Measurements from ENCODE around the gene TST.

The TST gene

DNA sequence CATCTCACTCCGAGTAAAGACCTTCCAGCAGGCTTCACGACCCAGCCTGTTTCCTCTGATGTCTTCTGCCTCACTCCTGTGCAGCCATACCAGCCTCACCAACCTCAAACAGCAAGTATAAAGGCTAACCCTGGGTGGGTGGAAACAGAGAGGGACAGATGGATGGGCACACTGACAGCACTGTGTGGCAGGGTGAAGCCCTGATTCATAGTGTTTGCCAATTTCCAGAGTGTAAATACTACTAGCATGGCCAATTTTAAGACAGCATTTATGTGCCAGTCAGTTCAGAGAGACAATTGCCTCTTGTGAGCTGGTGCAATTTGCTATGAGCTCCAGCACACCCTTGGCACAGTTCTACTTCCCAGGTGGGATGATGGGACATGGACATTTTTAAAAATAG lies 21.5 kb downstream of the TST start:
- no peak for TF ChIP-seq FOXP2 (optimal IDR thresholded peaks at IDR 0.05; ENCODE audit: borderline replicate concordance, extremely low read depth, extremely low read length, insufficient read depth)
- TF ChIP-seq, protein P1, sequence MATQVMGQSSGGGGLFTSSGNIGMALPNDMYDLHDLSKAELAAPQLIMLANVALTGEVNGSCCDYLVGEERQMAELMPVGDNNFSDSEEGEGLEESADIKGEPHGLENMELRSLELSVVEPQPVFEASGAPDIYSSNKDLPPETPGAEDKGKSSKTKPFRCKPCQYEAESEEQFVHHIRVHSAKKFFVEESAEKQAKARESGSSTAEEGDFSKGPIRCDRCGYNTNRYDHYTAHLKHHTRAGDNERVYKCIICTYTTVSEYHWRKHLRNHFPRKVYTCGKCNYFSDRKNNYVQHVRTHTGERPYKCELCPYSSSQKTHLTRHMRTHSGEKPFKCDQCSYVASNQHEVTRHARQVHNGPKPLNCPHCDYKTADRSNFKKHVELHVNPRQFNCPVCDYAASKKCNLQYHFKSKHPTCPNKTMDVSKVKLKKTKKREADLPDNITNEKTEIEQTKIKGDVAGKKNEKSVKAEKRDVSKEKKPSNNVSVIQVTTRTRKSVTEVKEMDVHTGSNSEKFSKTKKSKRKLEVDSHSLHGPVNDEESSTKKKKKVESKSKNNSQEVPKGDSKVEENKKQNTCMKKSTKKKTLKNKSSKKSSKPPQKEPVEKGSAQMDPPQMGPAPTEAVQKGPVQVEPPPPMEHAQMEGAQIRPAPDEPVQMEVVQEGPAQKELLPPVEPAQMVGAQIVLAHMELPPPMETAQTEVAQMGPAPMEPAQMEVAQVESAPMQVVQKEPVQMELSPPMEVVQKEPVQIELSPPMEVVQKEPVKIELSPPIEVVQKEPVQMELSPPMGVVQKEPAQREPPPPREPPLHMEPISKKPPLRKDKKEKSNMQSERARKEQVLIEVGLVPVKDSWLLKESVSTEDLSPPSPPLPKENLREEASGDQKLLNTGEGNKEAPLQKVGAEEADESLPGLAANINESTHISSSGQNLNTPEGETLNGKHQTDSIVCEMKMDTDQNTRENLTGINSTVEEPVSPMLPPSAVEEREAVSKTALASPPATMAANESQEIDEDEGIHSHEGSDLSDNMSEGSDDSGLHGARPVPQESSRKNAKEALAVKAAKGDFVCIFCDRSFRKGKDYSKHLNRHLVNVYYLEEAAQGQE (IDR thresholded peaks at IDR 0.05; ENCODE audit: insufficient read depth in 1 of 2, low read depth in 2 of 2, low read length in 2 of 2): no peak
- TF ChIP-seq TAF1 (IDR thresholded peaks at IDR 0.05; ENCODE audit: borderline replicate concordance, insufficient read depth, low read length): no peak
- no peak for TF ChIP-seq POLR2AphosphoS5 (IDR thresholded peaks at IDR 0.05; ENCODE audit: low read depth, low read length)
- TF ChIP-seq SIN3A (IDR thresholded peaks at IDR 0.05; ENCODE audit: borderline replicate concordance, insufficient read depth, low read length): no peak

DNA sequence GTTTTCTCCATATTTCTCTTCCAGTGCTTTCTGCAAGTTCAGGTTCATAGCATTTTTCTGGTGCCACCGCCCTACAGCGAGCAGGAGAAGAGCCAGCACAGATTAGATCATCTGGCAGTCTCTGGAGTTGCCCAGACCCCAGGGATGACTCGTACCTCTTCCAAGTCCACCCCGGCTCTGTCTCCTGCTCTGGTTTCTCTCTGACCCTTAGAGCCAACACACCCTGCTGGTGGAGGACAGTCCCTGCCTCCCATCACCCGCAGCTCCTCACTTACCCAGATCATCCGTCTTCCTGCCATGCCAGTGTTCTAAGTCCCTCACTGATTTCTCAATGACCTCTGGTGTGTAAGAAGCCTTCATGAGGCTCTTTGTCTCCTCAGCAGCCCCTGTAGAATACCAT lies 28.0 kb downstream of the TST start:
- no peak for TF ChIP-seq POLR2AphosphoS5 (IDR thresholded peaks at IDR 0.05; ENCODE audit: low read depth, low read length)

DNA sequence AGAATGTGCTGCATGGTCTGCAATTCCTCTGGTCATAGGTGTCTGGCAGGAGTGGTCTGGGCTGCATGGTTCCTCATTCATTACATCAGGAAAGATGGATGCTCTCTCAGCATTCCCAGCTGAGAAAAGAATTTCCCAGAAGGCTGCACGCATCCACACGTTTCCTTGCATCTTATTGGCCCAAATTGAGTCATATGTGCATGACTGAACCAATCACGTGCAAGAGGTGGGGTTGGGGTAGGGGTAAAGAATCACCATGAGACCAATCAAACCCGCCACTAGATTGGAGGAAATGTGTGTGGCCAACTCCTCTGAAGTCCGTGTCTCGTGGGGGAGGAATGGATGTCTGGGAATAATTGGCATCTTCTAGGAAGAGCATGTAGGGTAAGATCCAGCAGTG lies 28.8 kb downstream of the TST start:
- TF ChIP-seq TAF1 (IDR thresholded peaks at IDR 0.05; ENCODE audit: borderline replicate concordance, insufficient read depth, low read length) (no peak), SIN3A (IDR thresholded peaks at IDR 0.05; ENCODE audit: borderline replicate concordance, insufficient read depth, low read length) (no peak), POLR2AphosphoS5 (IDR thresholded peaks at IDR 0.05; ENCODE audit: low read depth, low read length) (no peak), FOXP2 (optimal IDR thresholded peaks at IDR 0.05; ENCODE audit: borderline replicate concordance, extremely low read depth, extremely low read length, insufficient read depth) (no peak)
- TF ChIP-seq, protein P1 (IDR thresholded peaks at IDR 0.05; ENCODE audit: insufficient read depth in 1 of 2, low read depth in 2 of 2, low read length in 2 of 2): no peak

DNA sequence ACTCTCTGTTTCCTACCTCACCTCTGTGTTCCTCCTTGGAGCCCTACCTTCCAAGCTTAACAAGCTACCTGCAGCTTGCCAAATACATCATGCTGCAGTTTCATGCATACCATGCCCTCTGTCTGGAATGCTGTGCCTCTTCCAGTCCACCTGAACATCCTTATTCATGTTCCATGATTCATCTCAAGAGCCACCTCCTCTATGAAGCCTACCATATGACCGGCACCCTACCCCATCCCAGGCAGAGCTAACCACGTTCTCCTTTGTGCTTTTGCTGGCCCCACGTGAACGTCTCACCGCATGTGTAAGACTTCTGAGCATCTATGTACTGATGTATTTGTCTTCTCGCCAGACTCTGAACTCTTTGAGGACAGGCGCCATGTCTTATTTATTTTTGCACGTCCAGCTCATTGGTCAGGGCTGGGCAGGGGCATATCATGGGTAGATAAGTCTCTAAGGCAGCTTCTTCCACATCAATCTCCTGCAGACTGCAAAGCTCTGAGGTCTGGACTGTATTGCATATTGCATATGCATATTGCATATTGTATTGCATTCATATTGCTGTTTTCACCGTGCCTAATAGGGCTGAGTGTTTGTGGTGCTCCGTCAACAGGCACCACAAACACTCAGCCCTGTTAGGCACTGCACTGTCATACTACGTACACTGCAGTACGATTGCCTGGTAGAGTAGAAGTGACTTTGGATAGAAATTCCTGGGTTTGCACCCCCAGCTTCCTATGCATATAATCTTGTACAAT lies 31.0 kb downstream of the TST start:
- TF ChIP-seq, protein P1 (IDR thresholded peaks at IDR 0.05; ENCODE audit: insufficient read depth in 1 of 2, low read depth in 2 of 2, low read length in 2 of 2): no peak
- TF ChIP-seq POLR2AphosphoS5 (IDR thresholded peaks at IDR 0.05; ENCODE audit: low read depth, low read length): no peak
- TF ChIP-seq FOXP2 (optimal IDR thresholded peaks at IDR 0.05; ENCODE audit: borderline replicate concordance, extremely low read depth, extremely low read length, insufficient read depth): no peak
- no peak for TF ChIP-seq TAF1 (IDR thresholded peaks at IDR 0.05; ENCODE audit: borderline replicate concordance, insufficient read depth, low read length)
- TF ChIP-seq SIN3A (IDR thresholded peaks at IDR 0.05; ENCODE audit: borderline replicate concordance, insufficient read depth, low read length): no peak

DNA sequence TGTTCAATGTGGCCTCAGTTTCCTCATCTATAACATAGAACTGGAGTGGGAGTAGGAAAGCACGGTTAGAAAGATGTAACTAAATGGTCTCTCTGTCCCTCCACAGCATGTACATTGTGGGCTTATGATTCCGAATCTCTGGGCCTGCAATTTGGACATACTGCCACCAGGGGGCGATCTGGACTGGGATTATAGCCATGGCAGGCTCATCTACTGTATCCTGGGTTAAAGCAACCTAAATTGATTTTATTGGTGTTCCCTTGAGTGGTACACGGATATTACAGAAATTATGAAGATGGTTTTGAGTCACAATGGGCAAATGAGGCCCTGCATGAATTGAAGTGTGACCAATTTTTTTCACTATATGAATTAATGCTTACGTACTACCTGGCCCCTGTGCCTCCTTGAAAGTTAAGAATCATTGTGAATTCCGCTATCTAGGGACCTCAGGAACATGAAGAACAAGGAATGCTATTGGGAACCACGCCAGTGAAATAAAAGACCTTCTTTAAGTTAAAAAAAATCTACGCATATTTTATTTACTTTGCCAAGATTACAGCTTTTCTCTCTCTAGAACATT lies 32.9 kb downstream of the TST start:
- TF ChIP-seq TAF1 (IDR thresholded peaks at IDR 0.05; ENCODE audit: borderline replicate concordance, insufficient read depth, low read length) (no peak), POLR2AphosphoS5 (IDR thresholded peaks at IDR 0.05; ENCODE audit: low read depth, low read length) (no peak), SIN3A (IDR thresholded peaks at IDR 0.05; ENCODE audit: borderline replicate concordance, insufficient read depth, low read length) (no peak), FOXP2 (optimal IDR thresholded peaks at IDR 0.05; ENCODE audit: borderline replicate concordance, extremely low read depth, extremely low read length, insufficient read depth) (no peak)
- TF ChIP-seq, protein P1 (IDR thresholded peaks at IDR 0.05; ENCODE audit: insufficient read depth in 1 of 2, low read depth in 2 of 2, low read length in 2 of 2): no peak
